Skeletal muscle tissue (tissue), 4 donors: ENCODE results near the gene GABRG2. TPM values are rescaled to one million over a fixed set of nuclear protein-coding genes. Genes with fewer than 3 reads are reported as not detected.

ENCODE experiments used
- H3K27ac ChIP-seq: one replicate; pipeline ENCODE4 v1.7.0; 2013; ENCODE audit warnings: mild to moderate bottlenecking, low read depth, low read length, inconsistent platforms
- H3K27me3 ChIP-seq, 3 donors: one replicate each; pipeline ENCODE4 v1.7.0; 2013; ENCODE audit warnings: low read length in 3 of 3; ENCODE audit not compliant: control insufficient read depth in 3 of 3, insufficient read depth in 3 of 3
- H3K36me3 ChIP-seq, 3 donors: one replicate each; pipeline ENCODE4 v1.7.0; 2013; ENCODE audit warnings: low read length in 3 of 3; ENCODE audit not compliant: control insufficient read depth in 3 of 3, insufficient read depth in 3 of 3
- H3K4me1 ChIP-seq, 3 donors: one replicate each; pipeline ENCODE4 v1.7.0; 2013; ENCODE audit warnings: low read length in 3 of 3, mild to moderate bottlenecking in 3 of 3; ENCODE audit not compliant: control insufficient read depth in 3 of 3, insufficient read depth in 3 of 3
- H3K4me3 ChIP-seq, 3 donors: one replicate each; pipeline ENCODE4 v1.7.0; 2013; ENCODE audit warnings: low read length in 3 of 3
- H3K9ac ChIP-seq, 3 donors: one replicate each; pipeline ENCODE4 v1.7.0; 2013; ENCODE audit warnings: low read length in 3 of 3, mild to moderate bottlenecking in 3 of 3, moderate library complexity in 2 of 3, low read depth in 1 of 3
- H3K9me3 ChIP-seq, 3 donors: one replicate each; pipeline ENCODE4 v1.7.0; 2013; ENCODE audit warnings: low read length in 3 of 3; ENCODE audit not compliant: control insufficient read depth in 3 of 3
- total RNA-seq: library from RNA; depleted of rRNA; stranded (reverse); fragments of >200 nt; gene quantifications from one replicate; pipeline ENCODE4 v1.2.3, GENCODE V29; 2014
- donor health status: Osteomylitis.

GABRG2 gene
- total RNA-seq, 1 donor from 2014 or later: not detected

GRCh38 chr5:162174358-162174974 is 106.9 kb downstream of the GABRG2 start:
- Histone ChIP-seq H3K9ac (no peak overlapping the region), H3K4me1 (no peaks in the 10 kb centered on the region), H3K4me3 (no peak overlapping the region), H3K9me3 (peaks cover 0 to 2% (median 0%) of the 10 kb centered on the region in 3 donors), H3K36me3 (no peaks in the 10 kb centered on the region), H3K27me3 (no peaks in the 10 kb centered on the region), H3K27ac (no peak overlapping the region)

- Histone ChIP-seq H3K27me3 (no peaks in the 10 kb centered on the region), H3K4me3 (no peak overlapping the region), H3K27ac (no peak overlapping the region), H3K9me3 (no peaks in the 10 kb centered on the region), H3K9ac (no peak overlapping the region), H3K36me3 (no peaks in the 10 kb centered on the region), H3K4me1 (no peaks in the 10 kb centered on the region)
Measured at GRCh38 chr5:162187371-162187770, 119.8 kb downstream of the GABRG2 start.

- Histone ChIP-seq H3K27ac (no peak overlapping the region), H3K27me3 (no peaks in the 10 kb centered on the region), H3K4me1 (no peaks in the 10 kb centered on the region), H3K4me3 (no peak overlapping the region), H3K9me3 (no peaks in the 10 kb centered on the region), H3K9ac (no peak overlapping the region), H3K36me3 (no peaks in the 10 kb centered on the region)
Measured at GRCh38 chr5:162189719-162190118, 122.1 kb downstream of the GABRG2 start.

GRCh38 chr5:162193012-162193411 is 125.4 kb downstream of the GABRG2 start:
- no peak overlapping the region for H3K27ac ChIP-seq
- H3K4me3 ChIP-seq: no peak overlapping the region
- no peaks in the 10 kb centered on the region for H3K36me3 ChIP-seq
- H3K9me3 ChIP-seq: no peaks in the 10 kb centered on the region
- no peaks in the 10 kb centered on the region for H3K4me1 ChIP-seq
- H3K27me3 ChIP-seq: no peaks in the 10 kb centered on the region
- H3K9ac ChIP-seq: no peak overlapping the region

- Histone ChIP-seq H3K9me3 (no peaks in the 10 kb centered on the region), H3K27ac (no peak overlapping the region), H3K36me3 (no peaks in the 10 kb centered on the region), H3K9ac (no peak overlapping the region), H3K4me3 (no peak overlapping the region), H3K27me3 (no peaks in the 10 kb centered on the region), H3K4me1 (no peaks in the 10 kb centered on the region)
Measured at GRCh38 chr5:162196351-162196750, 128.8 kb downstream of the GABRG2 start.

GRCh38 chr5:162202285-162202880 is 134.8 kb downstream of the GABRG2 start:
- Histone ChIP-seq H3K27ac (no peak overlapping the region), H3K9me3 (no peaks in the 10 kb centered on the region), H3K9ac (no peak overlapping the region), H3K4me1 (no peaks in the 10 kb centered on the region), H3K36me3 (no peaks in the 10 kb centered on the region), H3K27me3 (no peaks in the 10 kb centered on the region), H3K4me3 (no peak overlapping the region)

Other genes starting within 250 kb of the GABRG2 start
- not detected for gene GABRA1, start 219.7 kb upstream of the GABRG2 start, total RNA-seq